ENCODE data around the gene CGAS.

DNA sequence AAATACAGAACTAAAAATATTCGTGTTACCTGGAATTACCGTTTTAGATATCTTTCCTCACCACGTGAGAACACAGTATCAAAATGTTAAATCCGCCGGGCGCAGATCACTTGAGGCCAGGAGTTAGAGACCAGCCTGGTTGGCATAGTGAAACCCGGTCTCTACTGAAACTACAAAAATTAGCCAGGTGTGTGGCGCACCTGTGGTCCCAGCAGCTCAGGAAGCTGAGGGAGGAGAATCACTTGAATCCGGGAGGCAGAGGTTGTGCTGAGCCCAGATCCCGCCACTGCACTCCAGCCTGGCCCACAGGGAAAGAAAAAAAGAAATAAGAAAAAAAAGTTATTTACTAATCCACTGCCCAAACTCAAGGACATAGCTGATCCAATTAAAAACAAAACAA is 62.2 kb downstream of the CGAS start:
- TF ChIP-seq, protein P1, sequence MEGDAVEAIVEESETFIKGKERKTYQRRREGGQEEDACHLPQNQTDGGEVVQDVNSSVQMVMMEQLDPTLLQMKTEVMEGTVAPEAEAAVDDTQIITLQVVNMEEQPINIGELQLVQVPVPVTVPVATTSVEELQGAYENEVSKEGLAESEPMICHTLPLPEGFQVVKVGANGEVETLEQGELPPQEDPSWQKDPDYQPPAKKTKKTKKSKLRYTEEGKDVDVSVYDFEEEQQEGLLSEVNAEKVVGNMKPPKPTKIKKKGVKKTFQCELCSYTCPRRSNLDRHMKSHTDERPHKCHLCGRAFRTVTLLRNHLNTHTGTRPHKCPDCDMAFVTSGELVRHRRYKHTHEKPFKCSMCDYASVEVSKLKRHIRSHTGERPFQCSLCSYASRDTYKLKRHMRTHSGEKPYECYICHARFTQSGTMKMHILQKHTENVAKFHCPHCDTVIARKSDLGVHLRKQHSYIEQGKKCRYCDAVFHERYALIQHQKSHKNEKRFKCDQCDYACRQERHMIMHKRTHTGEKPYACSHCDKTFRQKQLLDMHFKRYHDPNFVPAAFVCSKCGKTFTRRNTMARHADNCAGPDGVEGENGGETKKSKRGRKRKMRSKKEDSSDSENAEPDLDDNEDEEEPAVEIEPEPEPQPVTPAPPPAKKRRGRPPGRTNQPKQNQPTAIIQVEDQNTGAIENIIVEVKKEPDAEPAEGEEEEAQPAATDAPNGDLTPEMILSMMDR (conservative IDR thresholded peaks at IDR 0.05 in 1 of 2, IDR thresholded peaks at IDR 0.05 in 1 of 2; ENCODE audit: extremely low read depth in 1 of 2, insufficient read depth in 1 of 2, low read depth in 1 of 2, low read length in 2 of 2) = no peak
- no peak for TF ChIP-seq EZH2 (IDR thresholded peaks at IDR 0.05; ENCODE audit: borderline replicate concordance, low read length)
